ENCODE data around the gene THBS3.
"Not testable (repeated sequence)": the region's sequence is repeated elsewhere in the genome, so short reads cannot be mapped to it uniquely, and the experiment has no call there.

THBS3 gene

GRCh38 chr1:155207806-155208540 lies at the start of gene THBS3:
Gene THBS3 (minus strand): TSS chr1:155207897. CDS start chr1:155207876, 21 bp downstream.
- DNase-seq = peak; percentile 88

- DNase-seq = no peak
These were observed 48.6 kb upstream of the THBS3 start for GRCh38 chr1:155256058-155256852.

- peak; percentile 91 for DNase-seq
These were observed 47.7 kb upstream of the THBS3 start, which contains the start of gene ENTREP3 for GRCh38 chr1:155255243-155256007. Gene ENTREP3 (minus strand): TSS chr1:155255483. CDS start chr1:155254877, 606 bp downstream.

- DNase-seq = no peak
These were observed 47.1 kb upstream of the THBS3 start for GRCh38 chr1:155254714-155255242.

- DNase-seq = no peak
These were observed 46.6 kb upstream of the THBS3 start for GRCh38 chr1:155254228-155254713.

GRCh38 chr1:155253797-155254196 lies 46.1 kb upstream of the THBS3 start:
- DNase-seq = no peak

- DNase-seq = no peak
These were observed 45.5 kb upstream of the THBS3 start for GRCh38 chr1:155253208-155253607.

GRCh38 chr1:155251566-155251965 lies 43.9 kb upstream of the THBS3 start:
- DNase-seq = no peak

- peak; percentile 99 for DNase-seq
These were observed 43.1 kb upstream of the THBS3 start for GRCh38 chr1:155250633-155251449.

GRCh38 chr1:155250246-155250632 lies 42.5 kb upstream of the THBS3 start:
- no peak for DNase-seq

- DNase-seq = no peak
These were observed 40.2 kb upstream of the THBS3 start for GRCh38 chr1:155247667-155248553.

GRCh38 chr1:155246796-155247195 lies 39.1 kb upstream of the THBS3 start:
- DNase-seq = not testable (repeated sequence)

GRCh38 chr1:155245163-155245524 lies 37.4 kb upstream of the THBS3 start:
- no peak for DNase-seq

GRCh38 chr1:155244368-155245162 lies 36.9 kb upstream of the THBS3 start:
- DNase-seq = peak; percentile 100

- DNase-seq = no peak
These were observed 35.2 kb upstream of the THBS3 start for GRCh38 chr1:155242805-155243358.

- DNase-seq = no peak
These were observed 34.2 kb upstream of the THBS3 start for GRCh38 chr1:155241841-155242264.

GRCh38 chr1:155241069-155241679 lies 33.5 kb upstream of the THBS3 start:
- peak; percentile 77 for DNase-seq

GRCh38 chr1:155236451-155236850 lies 28.8 kb upstream of the THBS3 start:
- no peak for DNase-seq

- DNase-seq = not testable (repeated sequence)
These were observed 27.7 kb upstream of the THBS3 start for GRCh38 chr1:155235375-155235774.

All from NCI-H1694 treated with DMSO at 0.1 percent for 48 hours (cell line).